ENCODE results near the gene DCAF4L1.

DCAF4L1 gene

GRCh38 chr4:41999321-41999720 is 17.8 kb downstream of the DCAF4L1 start:
- no peak for DNase-seq
- TF ChIP-seq GATA1 (IDR thresholded peaks at IDR 0.05; ENCODE audit: low read depth, low read length) = no peak
- TF ChIP-seq POLR2A (IDR thresholded peaks at IDR 0.05; ENCODE audit: low read length) = no peak

GRCh38 chr4:42008011-42008786 is 26.6 kb downstream of the DCAF4L1 start:
- TF ChIP-seq POLR2A (IDR thresholded peaks at IDR 0.05; ENCODE audit: low read length) (no peak), GATA1 (IDR thresholded peaks at IDR 0.05; ENCODE audit: low read depth, low read length) (no peak)
- no peak for DNase-seq

- DNase-seq = no peak
- TF ChIP-seq POLR2A (IDR thresholded peaks at IDR 0.05; ENCODE audit: low read length) (no peak), GATA1 (IDR thresholded peaks at IDR 0.05; ENCODE audit: low read depth, low read length) (no peak)
Measured at GRCh38 chr4:42015438-42015837, 33.9 kb downstream of the DCAF4L1 start.

- DNase-seq = no peak
- TF ChIP-seq GATA1 (IDR thresholded peaks at IDR 0.05; ENCODE audit: low read depth, low read length) (no peak), POLR2A (IDR thresholded peaks at IDR 0.05; ENCODE audit: low read length) (no peak)
Measured at GRCh38 chr4:42018451-42018850, 36.9 kb downstream of the DCAF4L1 start.

Measured in erythroblast (primary cell).